ENCODE measurements around the gene ATG7. TPM values are rescaled to one million over a fixed set of nuclear protein-coding genes. Genes with fewer than 3 reads are reported as not detected.
"Not testable (repeated sequence)": the region's sequence is repeated elsewhere in the genome, so short reads cannot be mapped to it uniquely, and the experiment has no call there.

The ATG7 gene
- total RNA-seq, 1 donor from 2014 or later = 61.7 TPM

DNA sequence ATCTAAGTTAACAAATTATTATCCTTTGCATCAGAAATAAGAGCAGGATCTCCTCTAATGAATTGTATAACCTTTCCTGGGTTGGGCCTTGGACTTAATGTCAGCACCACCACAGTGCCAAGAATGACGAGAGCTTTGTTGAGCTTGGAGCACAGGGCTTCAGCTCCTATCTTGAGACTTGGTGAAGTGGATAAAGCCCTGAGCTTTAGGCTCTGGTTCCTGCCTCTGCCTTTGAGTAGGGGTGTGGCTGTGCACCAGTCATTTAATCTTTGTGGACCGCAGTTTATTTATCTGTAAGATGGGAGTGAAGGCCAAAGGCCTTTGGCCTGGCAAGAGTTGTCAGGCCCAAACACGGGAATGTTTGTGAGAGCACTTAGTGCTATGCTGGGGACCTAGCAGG, 209.4 kb downstream of the ATG7 start:
- DNase-seq (no peak), ATAC-seq (peak; percentile 77 to 84)
- Histone ChIP-seq H3K27me3 (ENCODE audit: low read depth) (no peaks in the 10 kb centered on the region), H3K4me1 (peaks cover 37% of the 10 kb centered on the region), H3K27ac (peak overlapping the region; percentile 26), H3K36me3 (no peaks in the 10 kb centered on the region), H3K9me3 (no peaks in the 10 kb centered on the region), H3K4me3 (no peak overlapping the region)
- intact Hi-C loops (cut with DNase I) = no loop called here
- TF ChIP-seq, protein P1, sequence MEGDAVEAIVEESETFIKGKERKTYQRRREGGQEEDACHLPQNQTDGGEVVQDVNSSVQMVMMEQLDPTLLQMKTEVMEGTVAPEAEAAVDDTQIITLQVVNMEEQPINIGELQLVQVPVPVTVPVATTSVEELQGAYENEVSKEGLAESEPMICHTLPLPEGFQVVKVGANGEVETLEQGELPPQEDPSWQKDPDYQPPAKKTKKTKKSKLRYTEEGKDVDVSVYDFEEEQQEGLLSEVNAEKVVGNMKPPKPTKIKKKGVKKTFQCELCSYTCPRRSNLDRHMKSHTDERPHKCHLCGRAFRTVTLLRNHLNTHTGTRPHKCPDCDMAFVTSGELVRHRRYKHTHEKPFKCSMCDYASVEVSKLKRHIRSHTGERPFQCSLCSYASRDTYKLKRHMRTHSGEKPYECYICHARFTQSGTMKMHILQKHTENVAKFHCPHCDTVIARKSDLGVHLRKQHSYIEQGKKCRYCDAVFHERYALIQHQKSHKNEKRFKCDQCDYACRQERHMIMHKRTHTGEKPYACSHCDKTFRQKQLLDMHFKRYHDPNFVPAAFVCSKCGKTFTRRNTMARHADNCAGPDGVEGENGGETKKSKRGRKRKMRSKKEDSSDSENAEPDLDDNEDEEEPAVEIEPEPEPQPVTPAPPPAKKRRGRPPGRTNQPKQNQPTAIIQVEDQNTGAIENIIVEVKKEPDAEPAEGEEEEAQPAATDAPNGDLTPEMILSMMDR (IDR thresholded peaks at IDR 0.05) = no peak

DNA sequence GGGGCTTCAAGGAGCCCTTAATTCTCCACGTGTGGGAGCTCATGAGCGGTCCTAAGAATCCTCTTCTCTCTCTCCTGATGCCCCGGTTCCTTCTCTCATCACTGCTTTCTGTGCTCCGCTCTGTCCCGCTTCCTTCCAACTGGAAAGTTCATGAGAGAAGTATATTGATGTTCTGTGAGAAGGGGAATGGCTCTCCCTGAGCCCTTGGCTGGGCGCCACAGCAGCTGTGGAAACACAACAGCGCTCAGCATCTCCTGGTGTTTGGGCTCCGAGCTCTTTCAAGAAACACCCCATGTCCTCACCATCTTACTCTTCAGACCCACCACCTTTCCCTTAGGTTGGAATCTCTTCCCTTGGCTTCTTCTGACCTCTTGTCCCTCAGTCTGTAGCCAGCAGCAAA, 209.8 kb downstream of the ATG7 start:
- ATAC-seq (peak in 1 of 2 donors; percentile 11), DNase-seq (no peak)
- intact Hi-C loops (cut with DNase I) = no loop called here
- H3K9me3 ChIP-seq = no peaks in the 10 kb centered on the region
- no peak overlapping the region for H3K4me3 ChIP-seq
- H3K27me3 ChIP-seq (ENCODE audit: low read depth) = no peaks in the 10 kb centered on the region
- H3K36me3 ChIP-seq = no peaks in the 10 kb centered on the region
- H3K27ac ChIP-seq = peak overlapping the region; percentile 26
- peaks cover 36% of the 10 kb centered on the region for H3K4me1 ChIP-seq
- TF ChIP-seq, protein P1 (IDR thresholded peaks at IDR 0.05) = no peak

DNA sequence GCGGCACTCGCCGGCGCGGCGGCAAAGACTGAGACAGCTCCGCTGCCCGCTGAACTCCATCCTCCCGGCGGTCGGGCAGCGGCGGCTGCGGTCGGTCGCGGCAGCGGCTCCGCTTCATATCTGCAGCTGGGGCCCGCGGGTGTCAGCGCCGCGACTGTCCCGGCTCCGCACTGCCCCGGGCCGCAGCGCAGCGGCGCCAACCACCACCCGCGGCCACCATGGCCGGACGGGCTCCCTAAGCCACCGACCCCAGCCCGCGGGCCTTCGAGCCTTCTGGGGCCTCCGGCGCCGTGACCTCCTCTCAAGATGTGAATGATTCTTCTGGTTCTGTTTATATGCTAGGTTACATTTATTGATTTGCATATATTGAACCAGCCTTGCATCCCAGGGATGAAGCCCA, 216.2 kb downstream of the ATG7 start:
- H3K9me3 ChIP-seq; intact Hi-C loops (cut with DNase I); H3K27me3 ChIP-seq (ENCODE audit: low read depth); DNase-seq; H3K36me3 ChIP-seq; ATAC-seq; H3K27ac ChIP-seq; H3K4me1 ChIP-seq; H3K4me3 ChIP-seq: not testable (repeated sequence)

DNA sequence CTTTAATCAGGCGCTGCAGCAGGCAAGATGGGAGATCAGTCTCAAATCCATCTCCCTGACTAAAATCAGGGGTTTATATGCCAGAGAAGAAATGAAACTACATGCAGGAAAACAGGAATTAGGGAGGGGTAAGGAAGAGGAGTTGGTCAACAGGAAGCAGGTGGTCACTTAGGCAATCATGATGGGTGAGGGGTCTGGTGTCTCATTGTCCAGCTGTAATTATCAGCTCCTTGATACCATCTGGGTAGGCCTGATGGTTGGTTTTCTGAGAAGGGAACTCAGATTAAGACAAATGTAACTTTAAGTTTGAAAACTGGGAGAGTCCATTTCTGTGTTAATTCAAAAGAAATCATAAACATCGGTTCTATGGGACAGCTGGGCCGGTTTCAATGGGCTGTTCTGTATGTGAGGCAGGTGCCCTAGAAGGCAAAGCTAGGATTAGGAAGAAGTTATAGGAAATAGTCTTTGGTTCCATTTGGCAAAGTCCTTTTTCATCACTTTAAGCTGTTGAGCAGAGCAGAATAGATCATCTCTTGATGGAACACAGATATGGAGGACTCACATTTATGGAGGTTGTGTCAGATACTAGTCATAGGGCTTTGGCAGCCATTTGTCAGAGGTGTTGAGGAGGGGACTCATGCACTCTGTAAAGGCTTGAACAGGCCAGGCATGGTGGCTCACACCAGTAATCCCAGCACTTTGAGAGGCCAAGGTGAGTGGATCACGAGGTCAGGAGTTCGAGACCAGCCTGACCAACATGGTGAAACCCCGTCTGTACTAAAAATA, 222.1 kb downstream of the ATG7 start:
- H3K4me3 ChIP-seq = no peak overlapping the region
- DNase-seq (no peak), ATAC-seq (no peak)
- intact Hi-C loops (cut with DNase I) = no loop called here
- TF ChIP-seq, protein P1 (IDR thresholded peaks at IDR 0.05) = no peak
- no peak overlapping the region for H3K27ac ChIP-seq
- no peaks in the 10 kb centered on the region for H3K36me3 ChIP-seq
- peaks cover 19% of the 10 kb centered on the region for H3K4me1 ChIP-seq
- no peaks in the 10 kb centered on the region for H3K27me3 ChIP-seq (ENCODE audit: low read depth)
- H3K9me3 ChIP-seq = no peaks in the 10 kb centered on the region

DNA sequence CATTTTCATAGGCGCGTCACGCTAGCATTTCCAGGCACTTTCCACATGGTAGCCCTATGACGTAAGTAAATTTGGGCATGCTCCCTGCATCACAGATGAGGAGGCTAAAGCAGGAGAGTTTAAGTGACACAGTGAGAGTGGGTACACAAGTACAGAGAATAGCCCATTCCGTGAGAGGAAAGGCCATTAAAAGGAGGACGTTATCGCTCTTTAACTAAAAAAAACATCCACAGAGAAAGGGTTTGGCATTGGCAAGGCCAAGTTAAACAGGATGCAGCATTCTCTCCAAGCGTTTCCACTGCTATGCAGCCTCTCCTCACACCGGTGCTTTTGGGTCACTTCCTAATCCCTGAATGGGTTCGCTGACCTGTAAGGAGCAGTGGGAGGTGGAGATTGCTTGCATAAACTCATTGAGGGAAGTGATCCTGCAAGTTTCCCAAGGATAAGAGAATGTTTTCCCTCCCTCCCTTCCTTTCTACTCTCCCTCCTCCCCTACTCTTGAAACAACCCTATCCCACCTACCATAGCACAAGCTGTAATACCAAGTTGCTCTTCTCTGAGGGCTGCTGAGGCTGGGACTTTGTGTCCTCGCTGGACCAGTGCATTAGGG, 223.9 kb downstream of the ATG7 start:
- no peak overlapping the region for H3K4me3 ChIP-seq
- ATAC-seq = peak; percentile 60 to 78
- peaks cover 19% of the 10 kb centered on the region for H3K4me1 ChIP-seq
- no peaks in the 10 kb centered on the region for H3K27me3 ChIP-seq (ENCODE audit: low read depth)
- peak overlapping the region; percentile 58 for H3K27ac ChIP-seq
- no peaks in the 10 kb centered on the region for H3K36me3 ChIP-seq
- no peaks in the 10 kb centered on the region for H3K9me3 ChIP-seq
- TF ChIP-seq, protein P1 (IDR thresholded peaks at IDR 0.05) = no peak
- DNase-seq = no peak
- intact Hi-C loops (cut with DNase I) = no loop called here

DNA sequence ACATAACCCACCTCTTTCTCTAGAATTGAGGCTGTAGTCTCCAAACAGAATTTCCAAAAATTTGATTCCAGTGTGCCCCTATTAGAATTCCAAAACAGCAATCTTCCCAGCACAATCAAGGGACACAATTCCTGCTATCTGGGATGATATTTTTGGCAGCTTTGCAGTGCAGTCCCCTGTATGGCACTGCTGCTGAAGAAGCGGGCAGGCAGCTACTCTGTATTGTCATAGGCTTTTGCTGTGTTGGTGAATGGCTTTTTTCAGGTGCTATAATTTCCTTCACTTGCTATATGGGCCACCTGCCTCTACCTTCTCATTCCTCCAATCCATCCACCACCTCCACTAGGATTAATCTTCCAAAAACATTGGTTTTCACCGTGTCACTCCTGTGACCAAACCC, 226.0 kb downstream of the ATG7 start:
- intact Hi-C loops (cut with DNase I) = no loop called here
- H3K4me3 ChIP-seq = no peak overlapping the region
- no peaks in the 10 kb centered on the region for H3K9me3 ChIP-seq
- no peak for DNase-seq
- no peak for ATAC-seq
- TF ChIP-seq, protein P1 (IDR thresholded peaks at IDR 0.05) = no peak
- no peak overlapping the region for H3K27ac ChIP-seq
- peaks cover 19% of the 10 kb centered on the region for H3K4me1 ChIP-seq
- no peaks in the 10 kb centered on the region for H3K27me3 ChIP-seq (ENCODE audit: low read depth)
- no peaks in the 10 kb centered on the region for H3K36me3 ChIP-seq

Data from lower lobe of right lung (tissue), 2 donors.